ENCODE measurements around the gene IBTK.
"Not testable (repeated sequence)": the region's sequence is repeated elsewhere in the genome, so short reads cannot be mapped to it uniquely, and the experiment has no call there.

Gene IBTK

DNA sequence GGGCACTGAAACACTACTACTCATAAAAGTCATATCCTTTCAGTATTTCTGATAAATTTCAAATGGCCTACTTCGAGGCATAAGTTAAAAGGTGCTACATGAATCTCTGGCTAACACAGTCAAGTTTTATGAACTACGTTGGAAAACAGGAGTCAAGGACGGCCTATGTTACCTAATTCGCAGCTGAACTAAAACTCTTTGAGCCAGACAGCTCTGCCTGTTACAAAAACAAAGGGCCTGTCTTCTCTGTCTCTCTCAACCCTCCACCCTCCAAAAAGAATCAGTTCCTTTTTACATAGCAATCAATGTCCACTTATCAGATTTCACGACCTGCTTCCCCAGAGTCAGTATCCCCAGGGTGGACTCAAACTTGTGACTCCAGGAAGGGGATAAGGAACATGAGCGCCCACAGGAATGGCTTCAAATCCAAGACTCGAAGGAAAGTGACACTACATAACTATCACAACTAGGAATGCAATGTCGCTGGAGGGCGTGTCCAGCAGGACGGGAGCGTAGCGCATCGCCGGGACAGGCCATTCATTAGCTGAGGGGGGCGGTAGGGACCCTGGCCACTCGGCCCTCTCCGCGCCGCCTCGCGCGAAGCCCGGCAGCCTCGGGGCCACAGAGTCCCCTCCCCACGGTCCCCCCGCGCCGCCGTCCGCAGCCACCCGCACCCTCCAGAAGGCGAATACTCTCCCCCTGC, 591 bp downstream of the IBTK start:
- DNase-seq (ENCODE audit: low read depth) = no peak

DNA sequence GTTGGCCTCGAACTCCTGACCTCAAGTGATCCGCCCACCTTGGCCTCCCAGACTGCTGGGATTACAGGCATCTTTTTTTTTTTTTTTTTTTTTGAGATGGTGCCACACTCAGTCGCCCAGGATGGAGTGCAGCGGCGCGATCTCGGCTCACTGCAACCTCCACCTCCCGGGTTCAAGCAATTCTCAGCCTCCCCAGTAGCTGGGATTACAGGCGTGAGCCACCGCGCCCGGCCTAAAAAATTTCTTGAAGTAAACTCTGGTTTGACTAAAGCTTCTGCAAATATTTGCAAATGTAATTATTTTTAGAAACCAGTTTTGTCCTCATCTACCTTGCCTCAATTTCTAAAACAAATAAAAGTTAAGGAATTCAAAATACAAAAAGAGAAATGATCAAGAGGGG, 1.2 kb downstream of the IBTK start:
- no peak for DNase-seq (ENCODE audit: low read depth)

DNA sequence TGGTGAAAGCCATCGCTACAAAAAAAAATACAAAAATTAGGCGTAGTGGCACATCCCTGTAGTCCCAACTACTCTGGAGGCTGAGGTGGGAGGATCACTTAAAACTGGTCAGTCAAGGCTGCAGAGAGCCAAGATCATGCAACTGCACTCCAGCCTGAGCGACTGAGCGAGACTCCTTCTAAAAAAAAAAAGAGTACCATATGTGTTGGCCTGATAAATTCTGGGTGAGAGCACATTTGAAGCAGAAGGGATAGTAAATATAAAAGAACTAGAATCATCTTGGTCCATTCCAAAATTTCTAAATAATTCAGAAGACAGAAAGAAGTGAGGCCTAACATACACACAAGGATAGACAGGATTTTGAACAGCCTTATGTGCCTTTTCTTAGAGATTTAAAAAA, 2.2 kb downstream of the IBTK start:
- DNase-seq (ENCODE audit: low read depth) = no peak

DNA sequence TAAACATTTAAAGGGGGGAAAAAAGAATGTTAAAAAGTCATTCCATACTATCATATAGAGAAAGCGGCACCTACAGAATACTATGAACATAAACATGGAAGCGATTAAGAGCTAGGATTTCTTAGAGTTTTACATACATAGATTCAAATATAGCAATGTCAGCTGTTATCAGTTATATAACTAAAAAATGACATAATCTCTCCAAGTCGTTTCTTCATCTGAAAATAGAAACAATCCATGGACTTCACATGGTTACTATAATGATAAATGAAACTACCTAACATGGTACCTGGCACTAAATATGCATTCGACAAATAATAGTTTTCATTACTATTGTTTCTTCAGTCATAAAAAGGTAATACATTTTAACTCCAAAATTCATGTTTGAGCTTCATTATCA, 3.7 kb downstream of the IBTK start:
- DNase-seq (ENCODE audit: low read depth) = no peak

DNA sequence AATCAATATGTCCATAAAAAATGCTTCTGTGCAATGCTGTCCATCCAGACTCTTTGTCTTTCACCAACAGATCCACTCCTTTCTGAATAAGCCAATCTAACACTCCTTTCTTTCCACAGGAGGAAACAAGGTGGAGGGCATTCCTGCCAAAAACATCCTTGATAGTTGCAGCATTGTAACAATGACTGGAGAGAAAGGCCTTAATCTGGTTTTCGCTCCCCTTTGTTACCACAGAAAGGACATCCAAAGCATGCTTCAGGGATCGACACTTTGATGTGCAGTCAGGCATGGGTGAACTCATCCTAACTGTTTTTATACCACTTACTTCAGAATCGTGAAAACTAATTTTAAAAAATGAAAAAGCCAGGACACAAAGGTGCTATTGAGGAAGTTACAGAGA, 7.4 kb downstream of the IBTK start:
- DNase-seq (ENCODE audit: low read depth) = no peak

DNA sequence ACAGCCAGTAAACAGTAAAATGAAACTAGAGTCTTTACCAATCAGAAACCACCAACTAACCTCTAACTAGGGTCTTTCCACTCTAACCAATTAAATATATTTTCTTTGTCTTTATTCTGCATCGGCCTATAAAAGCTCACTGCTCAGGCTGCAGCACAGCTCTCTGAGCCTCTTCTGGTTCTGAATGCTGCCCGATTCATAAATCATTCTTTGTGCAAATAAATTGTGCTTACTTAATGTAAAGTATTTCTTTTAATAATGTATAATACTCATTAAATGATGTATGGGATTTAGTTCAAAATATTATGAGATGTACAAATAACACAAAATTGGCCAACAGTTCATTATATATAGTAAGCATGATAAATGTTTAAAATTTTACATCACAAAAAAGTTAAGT, 7.9 kb downstream of the IBTK start:
- DNase-seq (ENCODE audit: low read depth) = no peak

DNA sequence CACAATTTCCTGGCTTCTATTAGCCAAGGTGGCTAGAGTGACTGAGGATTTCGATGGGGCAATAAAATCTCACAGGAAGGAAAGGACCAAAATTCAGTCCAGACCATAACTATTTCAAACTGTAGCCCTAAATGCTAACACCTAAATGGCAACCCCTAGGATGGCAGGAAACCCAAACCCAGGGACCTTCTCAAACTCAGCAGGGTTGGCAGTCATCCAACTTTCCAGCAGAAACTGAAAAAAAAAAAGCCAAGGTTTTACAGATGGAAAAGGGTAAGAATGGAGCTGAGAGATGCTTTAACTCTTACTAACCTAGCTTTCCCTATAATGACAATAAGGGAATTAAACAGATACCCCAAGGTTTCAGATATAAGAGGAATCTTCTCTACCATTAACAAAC, 10.5 kb downstream of the IBTK start:
- no peak for DNase-seq (ENCODE audit: low read depth)

DNA sequence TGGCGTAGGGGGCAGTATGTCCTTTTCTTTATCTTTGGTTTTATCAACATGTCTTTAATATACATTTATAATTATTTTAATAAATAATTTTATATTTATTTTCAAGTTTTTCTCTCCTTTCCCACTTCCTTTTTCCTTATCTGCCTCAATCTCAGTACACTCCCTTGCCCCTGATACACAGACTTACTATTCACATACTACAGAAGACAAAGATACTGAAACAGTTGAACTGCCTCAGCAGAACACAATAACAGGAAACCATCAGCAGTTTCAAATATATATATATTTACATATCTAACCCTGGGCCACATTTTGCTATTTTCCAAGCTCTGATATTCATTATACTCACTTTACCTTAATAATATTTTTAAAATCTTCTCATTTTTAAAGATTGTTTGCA, 19.8 kb downstream of the IBTK start:
- no peak for DNase-seq (ENCODE audit: low read depth)

DNA sequence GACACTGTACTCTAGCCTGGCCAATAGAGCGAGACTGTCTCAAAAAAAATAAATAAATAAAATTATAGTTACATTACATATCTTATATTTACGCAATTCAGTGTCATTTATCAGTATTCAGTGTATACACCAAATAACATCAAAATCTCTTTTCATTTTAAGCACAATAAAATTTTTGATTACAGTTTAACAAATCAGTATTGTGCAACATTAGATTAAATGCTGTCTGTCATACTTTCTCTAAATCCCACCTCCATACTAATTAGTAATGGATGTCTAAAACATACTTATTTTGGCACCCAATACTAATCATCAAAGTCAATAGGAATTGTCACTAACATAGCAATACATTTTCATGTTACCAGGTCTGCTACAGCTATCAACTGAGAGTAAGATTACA, 27.4 kb downstream of the IBTK start:
- DNase-seq (ENCODE audit: low read depth) = no peak

DNA sequence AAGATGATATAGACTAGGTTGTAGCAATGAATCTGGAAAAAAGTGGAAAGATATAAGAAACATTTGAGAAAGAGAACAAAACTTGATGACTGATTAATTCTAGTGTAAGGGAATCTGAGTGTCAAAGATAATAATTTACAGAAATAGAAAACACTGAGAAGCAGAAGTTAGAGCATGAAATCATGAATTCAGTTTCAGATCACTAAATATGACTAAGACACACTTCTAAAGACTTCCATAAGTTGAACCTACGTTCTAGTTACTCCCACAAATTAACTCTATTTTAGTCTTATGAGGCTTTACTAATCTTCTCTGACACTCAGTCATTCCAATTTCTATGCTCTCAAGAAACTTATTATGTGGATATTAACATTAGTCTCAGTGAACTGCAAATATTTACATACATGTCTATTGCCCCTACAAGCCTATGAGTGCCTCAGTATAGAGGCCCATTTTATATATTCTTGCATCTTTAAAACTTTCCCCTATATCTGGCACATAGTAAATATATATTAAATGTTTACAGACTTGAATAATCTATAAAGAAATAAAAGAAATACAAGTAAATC, 30.4 kb downstream of the IBTK start:
- DNase-seq (ENCODE audit: low read depth) = no peak

DNA sequence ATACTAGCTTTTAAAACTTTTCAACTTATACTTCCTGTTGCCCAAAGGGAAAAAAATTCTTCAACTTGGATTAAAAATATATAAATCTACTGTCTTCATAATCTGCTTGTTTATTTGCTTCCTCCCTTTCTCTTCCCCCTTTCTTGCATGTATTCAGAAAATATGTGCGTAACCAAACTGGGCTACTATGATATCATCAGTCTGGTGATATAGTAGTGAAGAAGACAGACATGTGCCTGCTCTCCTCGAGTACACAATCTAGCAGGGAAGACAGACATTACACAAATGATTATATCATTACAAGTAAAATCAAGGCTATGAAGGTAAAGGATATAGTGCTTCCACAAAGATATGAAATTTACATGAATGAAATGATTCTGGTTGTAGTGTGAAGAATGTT, 31.0 kb downstream of the IBTK start:
- no peak for DNase-seq (ENCODE audit: low read depth)

DNA sequence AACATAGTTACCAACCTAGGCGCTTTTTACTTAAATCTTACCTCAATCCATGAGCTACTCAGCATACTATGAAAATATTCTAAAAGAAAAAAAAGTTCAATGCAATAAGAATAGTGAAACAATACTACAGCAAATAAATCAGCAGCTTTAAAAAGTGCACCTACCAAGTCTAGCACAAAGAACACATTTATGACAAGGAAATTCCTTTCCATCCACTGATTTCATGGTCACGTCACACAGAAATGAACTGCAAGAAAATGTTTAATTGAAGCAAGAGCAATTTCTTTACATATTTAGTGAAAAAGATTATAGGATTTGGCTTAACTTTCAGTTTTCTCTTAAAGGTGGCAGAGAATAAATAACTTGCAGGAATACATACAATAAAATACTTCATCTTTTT, 36.2 kb downstream of the IBTK start:
- no peak for DNase-seq (ENCODE audit: low read depth)

DNA sequence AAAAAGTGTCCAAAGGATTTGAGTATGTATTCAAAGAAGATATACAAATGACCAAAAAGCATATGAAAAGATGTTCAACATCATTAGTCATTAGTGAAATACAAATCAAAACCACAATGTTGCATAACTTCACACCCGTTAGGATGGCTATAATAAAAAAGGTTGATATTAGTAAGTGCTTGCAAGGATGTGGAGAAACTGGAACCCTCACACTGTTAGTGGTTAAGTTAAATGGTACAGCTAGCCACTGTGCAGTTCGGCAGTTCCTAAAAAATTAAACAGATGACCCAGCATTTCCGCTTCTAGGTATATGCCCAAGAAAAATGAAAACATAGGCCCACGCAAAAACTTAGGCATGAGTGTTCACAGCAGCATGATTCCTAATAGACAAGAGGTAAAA, 38.6 kb downstream of the IBTK start:
- no peak for DNase-seq (ENCODE audit: low read depth)

DNA sequence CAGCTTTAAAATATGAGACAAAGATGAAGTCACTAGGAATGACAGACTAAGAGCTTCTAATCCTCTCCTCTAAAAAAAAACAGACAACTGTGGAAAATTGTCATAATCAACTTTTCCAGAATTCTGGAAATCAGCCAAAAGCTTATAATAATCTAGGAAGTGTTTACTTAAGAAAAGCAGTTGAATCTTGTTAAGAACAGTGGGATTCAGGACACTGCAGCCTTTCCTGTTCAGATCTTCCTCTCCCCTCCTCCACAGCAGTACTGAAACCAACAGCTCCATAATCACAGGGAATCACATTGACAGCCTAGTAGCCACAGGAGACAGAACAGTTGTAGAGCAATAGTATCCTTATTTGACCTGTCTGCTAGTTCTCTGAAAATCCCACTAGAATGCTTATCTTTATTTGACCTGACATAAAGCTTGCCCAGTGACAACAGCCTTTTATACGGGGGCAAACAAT, 41.6 kb downstream of the IBTK start:
- DNase-seq (ENCODE audit: low read depth) = no peak

DNA sequence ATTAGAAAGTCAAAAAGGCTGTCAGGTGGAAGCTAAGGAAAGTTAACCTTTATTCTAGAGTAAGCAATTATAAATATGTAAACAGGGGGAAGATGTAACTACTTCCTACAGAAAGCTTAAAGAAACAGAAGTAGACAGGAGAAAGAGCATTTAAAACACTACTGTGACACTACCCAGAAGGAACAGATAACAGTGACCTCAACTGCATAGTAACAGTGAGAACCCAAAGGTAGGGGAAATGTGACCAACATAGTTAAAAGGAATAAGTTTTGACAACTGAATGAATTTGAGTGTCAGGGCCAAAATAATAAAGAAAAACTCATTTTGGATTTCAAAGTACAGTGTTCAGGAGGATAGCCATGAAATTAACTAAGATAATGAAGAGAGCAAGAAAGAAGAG, 43.5 kb downstream of the IBTK start:
- no peak for DNase-seq (ENCODE audit: low read depth)

DNA sequence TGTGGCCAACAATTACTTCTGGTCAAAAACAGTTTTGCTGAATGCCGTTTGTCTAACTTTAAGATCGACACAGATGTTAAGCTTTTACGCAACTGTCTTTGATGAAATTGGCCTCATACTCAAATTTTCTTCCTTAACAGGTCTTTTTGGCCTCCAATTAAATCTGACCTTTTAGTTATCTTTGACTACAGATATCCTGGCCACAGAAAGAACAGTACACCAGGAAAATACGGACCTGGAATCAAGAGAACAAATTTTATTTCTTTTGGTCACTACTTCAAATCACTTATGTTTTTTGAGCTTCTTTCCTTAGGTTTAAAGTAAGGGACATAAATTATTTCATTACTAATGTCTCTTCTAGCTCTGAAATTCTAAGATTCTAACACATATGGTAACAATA, 49.8 kb downstream of the IBTK start:
- no peak for DNase-seq (ENCODE audit: low read depth)

DNA sequence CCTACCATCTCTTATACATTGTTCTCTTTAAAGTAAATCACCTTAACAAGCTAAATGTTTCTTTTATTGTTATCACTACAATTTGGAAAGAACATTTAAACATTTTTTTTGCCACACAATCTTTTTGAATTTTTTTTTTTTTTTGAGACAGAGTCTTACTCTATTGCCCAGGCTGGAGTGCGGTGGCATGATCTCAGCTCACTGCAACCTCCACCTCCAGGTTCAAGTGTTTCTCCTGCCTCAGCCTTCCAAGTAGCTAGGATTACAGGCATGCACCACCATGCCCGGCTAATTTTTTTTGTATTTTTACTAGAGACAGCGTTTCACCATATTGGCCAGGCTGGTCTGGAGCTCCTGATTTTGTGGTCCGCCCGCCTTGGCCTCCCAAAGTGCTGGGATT, 50.3 kb downstream of the IBTK start:
- not testable (repeated sequence) for DNase-seq (ENCODE audit: low read depth)

DNA sequence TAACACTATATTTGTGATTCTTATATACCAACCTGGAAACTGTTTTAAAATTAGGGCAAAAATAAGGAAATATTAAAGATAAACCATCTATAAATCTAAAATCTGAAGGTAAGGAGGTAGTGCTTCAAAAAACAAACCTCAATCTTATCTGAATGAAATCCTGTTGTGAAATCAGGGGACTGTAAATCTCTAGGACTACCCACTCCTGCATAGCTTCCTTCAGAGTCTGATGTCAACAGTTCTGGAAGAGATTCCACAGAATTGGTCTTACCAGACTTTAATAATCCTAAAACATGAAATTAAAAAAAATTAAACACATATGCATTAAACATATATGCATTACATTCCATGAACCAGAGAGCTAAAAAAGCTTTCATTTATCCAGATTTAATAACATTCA, 51.4 kb downstream of the IBTK start:
- no peak for DNase-seq (ENCODE audit: low read depth)

DNA sequence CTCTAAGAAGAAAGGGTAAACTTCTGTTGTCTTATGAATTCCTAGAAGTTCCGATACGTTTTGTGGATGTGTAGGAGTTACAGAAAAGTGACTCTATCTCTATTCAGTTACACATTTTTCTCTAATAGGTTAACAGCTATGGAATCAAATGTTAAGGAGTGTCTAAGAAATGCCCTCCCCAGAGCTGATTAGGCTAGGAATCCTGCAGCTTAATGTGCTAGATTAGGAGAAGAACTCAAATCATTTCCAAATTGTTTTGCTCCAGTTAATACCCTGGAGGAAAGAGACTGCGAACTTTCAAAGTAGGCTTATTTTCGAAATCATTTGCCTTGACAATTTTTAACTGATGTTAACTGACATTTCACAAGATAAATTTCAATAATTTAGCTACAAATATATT, 51.9 kb downstream of the IBTK start:
- no peak for DNase-seq (ENCODE audit: low read depth)

DNA sequence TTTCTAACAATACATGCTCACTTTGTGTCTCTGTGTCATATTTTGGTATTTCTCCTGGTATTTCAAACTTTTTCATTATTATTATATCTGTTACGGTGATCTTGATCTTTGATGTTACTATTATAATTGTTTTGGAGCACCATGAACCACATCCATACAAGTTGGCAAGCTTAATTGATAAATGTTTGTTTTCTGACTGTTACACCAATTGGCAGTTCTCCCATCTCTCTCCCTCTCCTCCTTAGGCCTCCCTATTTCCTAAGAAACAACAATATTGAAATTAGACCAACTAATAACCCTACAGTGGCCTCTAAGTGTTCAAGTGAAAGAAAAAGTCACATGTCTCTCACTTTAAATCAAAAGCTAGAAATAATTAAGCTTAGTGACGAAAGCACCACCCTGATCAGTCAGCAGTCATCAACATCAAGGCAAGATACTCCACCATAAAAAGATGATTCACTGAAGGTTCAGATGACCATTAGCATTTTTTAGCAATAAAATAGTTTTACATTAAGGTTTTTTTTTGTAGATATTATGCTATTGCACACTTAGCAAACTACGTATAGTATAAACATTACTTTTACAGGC, 61.5 kb downstream of the IBTK start:
- DNase-seq (ENCODE audit: low read depth) = no peak

DNA sequence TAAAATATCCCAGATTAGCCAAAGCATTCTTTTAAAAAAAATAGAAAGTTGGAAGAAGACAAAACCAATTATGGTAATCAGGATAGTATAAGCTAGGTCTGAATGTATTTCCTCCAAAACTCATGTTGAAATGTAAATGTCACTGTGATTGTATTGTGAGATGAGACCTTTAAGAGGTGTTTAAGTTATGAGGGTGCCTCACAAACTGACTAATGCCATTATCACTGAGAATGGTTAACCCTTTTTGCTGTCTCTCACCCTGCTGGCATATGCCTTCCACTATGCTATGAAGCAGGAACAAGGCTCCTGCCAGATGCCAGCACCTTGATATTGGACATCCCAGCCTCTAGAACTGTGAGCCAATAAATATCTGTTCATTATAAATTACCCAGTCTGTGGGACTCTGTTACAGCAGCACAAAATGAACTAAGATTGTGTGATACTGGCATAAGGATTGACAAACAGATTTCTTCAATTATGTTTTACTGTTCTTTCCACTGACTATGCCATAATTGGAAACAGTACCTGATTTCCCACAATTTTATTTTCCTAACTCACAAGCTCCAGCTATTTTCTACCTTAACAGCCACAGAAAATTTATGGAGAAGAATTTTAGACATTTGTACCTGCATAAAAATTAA, 63.8 kb downstream of the IBTK start:
- no peak for DNase-seq (ENCODE audit: low read depth)

DNA sequence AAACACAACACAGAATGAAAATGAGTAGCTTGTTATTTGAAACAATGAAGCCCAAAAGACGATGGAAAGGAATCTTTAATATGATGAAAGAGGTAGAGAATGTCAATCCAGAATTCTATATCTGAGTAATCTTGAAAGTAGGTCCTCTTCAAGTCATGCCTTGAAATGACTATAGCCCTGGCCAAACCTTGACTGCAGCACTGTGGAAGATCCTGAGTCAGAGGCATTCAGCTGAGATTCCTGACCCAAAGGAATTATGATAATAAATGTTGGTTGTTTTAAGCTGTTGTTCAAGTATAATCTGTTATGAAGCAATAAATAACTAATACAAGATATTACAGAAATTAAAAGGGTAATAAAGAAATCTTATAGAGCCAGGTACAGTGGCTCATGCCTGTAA, 64.8 kb downstream of the IBTK start:
- peak; percentile 0 for DNase-seq (ENCODE audit: low read depth)

DNA sequence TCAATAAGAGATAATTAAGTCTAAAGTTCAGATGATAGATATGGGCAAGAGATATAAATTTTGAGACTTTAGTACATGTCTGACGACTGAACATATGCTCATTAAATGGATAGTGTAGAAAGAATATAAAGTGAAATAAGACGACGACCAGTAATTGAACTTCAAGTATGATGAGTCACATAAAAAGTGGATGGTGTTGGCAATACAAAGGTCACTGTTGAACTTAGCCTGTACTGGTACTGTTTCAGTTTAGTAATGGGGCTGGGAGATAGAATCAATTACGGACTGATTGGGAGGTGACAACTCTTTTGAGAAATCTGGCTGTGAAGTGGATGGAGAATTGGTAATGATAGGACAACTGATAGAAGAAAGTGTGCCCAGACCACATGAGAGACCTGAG, 68.1 kb downstream of the IBTK start:
- DNase-seq (ENCODE audit: low read depth) = no peak

DNA sequence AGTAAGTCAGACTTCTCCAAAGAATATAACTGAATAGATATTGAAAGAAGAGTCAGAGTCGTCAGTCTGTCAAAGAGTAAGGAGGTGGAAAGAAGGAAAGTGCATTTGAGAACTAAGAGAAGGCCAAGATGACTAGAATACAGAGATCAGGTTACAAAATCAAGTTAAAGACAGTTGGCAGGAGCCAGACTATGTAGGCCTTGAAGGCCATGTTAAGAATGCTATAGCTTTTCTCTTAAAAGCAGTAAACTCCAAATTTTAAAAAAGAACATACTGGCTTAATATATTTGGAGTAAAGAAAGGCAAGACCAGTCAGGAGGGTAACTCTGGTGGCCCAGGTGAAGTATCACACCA, 68.8 kb downstream of the IBTK start:
- no peak for DNase-seq (ENCODE audit: low read depth)

Data from activated T-cell treated with anti-CD3 and anti-CD28 coated beads for 48 hours (primary cell).